NCI-H82 (cell line): ENCODE measurements around the gene HAPLN2.

Experiments
- DNase-seq: peaks from one replicate; lab custom pipeline; 2025; lab: John Stamatoyannopoulos, UW

The HAPLN2 gene

GRCh38 chr1:156662800-156663055, 43.5 kb downstream of the HAPLN2 start:
- no peak for DNase-seq

- peak; percentile 93 for DNase-seq
Observed at GRCh38 chr1:156663178-156663577, 44.0 kb downstream of the HAPLN2 start.

- DNase-seq: peak; percentile 63
Observed at GRCh38 chr1:156664046-156664766, 45.0 kb downstream of the HAPLN2 start.

- DNase-seq: peak; percentile 46
Observed at GRCh38 chr1:156664767-156665411, 45.7 kb downstream of the HAPLN2 start.

GRCh38 chr1:156665539-156665938, 46.3 kb downstream of the HAPLN2 start:
- DNase-seq: no peak

- DNase-seq: no peak
Observed at GRCh38 chr1:156666862-156667609, 47.8 kb downstream of the HAPLN2 start.

- DNase-seq: no peak
Observed at GRCh38 chr1:156667610-156667967, 48.4 kb downstream of the HAPLN2 start.

- peak; percentile 79 for DNase-seq
Observed at GRCh38 chr1:156667968-156668709, 48.9 kb downstream of the HAPLN2 start.

- peak; percentile 85 for DNase-seq
Observed at GRCh38 chr1:156668801-156669637, 49.8 kb downstream of the HAPLN2 start.

- DNase-seq: no peak
Observed at GRCh38 chr1:156669794-156670193, 50.6 kb downstream of the HAPLN2 start.

GRCh38 chr1:156670359-156670758, 51.1 kb downstream of the HAPLN2 start:
- DNase-seq: no peak

- no peak for DNase-seq
Observed at GRCh38 chr1:156670791-156671190, 51.6 kb downstream of the HAPLN2 start.

GRCh38 chr1:156671804-156672203, 52.6 kb downstream of the HAPLN2 start:
- no peak for DNase-seq

GRCh38 chr1:156673387-156674121, 54.3 kb downstream of the HAPLN2 start:
- peak; percentile 63 for DNase-seq
